ENCODE results near the gene RSPH3.

DNA sequence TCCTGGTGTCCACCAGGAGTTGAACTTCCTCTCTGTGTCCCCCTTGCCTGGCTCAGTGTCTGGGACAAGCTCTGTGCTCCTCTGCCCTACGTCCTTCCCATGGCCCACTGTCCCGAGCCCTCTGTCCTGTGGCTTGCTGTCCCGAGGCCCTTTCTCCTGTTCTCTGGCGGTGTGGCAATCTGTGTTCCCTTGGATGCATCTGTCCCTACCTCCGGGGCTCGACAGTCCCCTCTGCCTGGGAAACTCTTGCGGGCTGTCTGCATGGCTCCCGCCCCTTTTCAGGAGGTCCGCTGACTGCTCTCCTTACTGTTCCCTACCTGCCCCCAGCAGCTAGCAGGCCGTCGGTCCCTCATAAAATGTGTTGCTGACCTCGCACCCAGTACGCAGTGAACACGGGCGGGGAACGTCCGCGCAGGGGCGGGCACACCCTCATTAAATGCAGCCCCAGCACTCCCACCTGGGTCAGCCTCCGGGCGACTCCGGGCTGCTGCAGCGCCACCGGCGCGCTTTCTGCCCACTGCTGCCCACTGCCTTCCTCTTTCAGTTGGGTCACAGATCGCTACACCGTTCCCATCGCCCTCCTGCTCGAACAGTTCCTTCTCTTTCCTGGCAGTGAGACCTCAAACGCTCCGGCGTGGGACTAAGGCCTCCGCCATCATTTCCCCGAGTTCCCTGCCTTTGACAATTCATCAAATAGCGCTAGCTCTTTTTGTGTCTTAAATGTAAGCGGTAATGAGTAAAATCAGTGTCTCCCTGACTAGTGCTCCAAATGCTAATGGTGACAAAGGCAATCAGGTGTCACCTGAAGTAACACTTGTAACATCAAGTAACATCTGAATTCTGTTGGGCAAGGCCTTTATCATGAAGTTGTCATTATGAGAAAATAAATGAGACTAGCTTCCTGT, 60.5 kb downstream of the RSPH3 start:
- TF ChIP-seq, protein P1, sequence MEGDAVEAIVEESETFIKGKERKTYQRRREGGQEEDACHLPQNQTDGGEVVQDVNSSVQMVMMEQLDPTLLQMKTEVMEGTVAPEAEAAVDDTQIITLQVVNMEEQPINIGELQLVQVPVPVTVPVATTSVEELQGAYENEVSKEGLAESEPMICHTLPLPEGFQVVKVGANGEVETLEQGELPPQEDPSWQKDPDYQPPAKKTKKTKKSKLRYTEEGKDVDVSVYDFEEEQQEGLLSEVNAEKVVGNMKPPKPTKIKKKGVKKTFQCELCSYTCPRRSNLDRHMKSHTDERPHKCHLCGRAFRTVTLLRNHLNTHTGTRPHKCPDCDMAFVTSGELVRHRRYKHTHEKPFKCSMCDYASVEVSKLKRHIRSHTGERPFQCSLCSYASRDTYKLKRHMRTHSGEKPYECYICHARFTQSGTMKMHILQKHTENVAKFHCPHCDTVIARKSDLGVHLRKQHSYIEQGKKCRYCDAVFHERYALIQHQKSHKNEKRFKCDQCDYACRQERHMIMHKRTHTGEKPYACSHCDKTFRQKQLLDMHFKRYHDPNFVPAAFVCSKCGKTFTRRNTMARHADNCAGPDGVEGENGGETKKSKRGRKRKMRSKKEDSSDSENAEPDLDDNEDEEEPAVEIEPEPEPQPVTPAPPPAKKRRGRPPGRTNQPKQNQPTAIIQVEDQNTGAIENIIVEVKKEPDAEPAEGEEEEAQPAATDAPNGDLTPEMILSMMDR (IDR thresholded peaks at IDR 0.05; ENCODE audit: low read length), result no peak; the same call in 1 of the 2 replicates
- TF ChIP-seq EZH2 (IDR thresholded peaks at IDR 0.05; ENCODE audit: borderline replicate concordance, low read length), result no peak
